GM12872 (cell line): ENCODE measurements around the gene JAG2.

Experiments used
- TF ChIP-seq, protein P1 (sequence below): IDR thresholded peaks from 3 replicates; pipeline ENCODE4 v1.5.1; 2011; ENCODE audit warnings: low read depth, mild to moderate bottlenecking, low read length, moderate library complexity; ENCODE audit not compliant: insufficient read depth

Gene JAG2

DNA sequence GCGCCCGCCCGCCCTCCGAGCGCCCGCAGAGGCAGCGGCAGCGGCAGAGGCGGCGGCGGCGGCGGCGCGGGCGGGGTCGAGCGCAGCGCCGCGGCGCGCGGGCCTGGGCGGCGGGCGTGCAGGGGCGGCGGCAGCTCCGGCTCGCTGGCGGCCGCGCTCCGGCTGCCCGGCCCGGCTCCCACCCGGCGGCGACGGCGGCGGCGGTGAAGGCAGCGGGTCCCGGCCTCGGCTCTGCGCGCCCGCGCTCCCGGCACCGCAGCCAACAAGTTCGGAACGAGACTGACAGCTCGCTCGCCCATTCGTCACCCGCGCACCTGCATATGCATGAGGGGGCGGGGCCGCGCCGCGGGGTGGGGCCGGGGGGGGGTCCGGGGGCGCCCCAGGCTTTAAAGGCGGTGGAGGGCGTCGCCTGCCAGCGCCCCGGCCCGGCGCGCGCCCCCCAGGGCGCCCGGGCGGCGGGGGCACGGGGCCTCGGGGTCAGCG, at the start of gene JAG2:
Gene JAG2 (minus strand): TSS at position 281 of the 483 bp plus-strand sequence. CDS start 356 bp downstream, outside the sequence.
- TF ChIP-seq, protein P1, sequence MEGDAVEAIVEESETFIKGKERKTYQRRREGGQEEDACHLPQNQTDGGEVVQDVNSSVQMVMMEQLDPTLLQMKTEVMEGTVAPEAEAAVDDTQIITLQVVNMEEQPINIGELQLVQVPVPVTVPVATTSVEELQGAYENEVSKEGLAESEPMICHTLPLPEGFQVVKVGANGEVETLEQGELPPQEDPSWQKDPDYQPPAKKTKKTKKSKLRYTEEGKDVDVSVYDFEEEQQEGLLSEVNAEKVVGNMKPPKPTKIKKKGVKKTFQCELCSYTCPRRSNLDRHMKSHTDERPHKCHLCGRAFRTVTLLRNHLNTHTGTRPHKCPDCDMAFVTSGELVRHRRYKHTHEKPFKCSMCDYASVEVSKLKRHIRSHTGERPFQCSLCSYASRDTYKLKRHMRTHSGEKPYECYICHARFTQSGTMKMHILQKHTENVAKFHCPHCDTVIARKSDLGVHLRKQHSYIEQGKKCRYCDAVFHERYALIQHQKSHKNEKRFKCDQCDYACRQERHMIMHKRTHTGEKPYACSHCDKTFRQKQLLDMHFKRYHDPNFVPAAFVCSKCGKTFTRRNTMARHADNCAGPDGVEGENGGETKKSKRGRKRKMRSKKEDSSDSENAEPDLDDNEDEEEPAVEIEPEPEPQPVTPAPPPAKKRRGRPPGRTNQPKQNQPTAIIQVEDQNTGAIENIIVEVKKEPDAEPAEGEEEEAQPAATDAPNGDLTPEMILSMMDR, result no peak

DNA sequence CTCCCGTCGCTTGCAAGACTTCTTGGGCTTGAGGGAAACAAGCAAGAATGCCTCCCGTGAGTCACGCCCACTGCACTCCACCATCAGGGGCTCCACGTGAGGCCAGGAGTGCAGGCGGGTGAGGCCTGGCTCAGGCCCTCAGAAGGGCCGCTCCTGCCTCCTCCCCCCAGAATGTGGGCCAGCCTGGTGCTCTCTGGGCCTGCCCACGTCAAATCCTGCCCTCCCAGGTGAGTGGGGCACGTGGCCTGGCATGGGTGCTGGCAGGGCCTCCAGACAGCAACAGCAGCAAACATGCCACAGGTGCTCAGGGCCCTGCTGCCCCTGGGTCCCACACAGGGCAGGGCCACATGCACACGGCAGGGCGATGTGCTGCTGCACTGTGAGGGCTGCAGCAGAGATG, 49.2 kb upstream of the JAG2 start:
- TF ChIP-seq, protein P1, result no peak

DNA sequence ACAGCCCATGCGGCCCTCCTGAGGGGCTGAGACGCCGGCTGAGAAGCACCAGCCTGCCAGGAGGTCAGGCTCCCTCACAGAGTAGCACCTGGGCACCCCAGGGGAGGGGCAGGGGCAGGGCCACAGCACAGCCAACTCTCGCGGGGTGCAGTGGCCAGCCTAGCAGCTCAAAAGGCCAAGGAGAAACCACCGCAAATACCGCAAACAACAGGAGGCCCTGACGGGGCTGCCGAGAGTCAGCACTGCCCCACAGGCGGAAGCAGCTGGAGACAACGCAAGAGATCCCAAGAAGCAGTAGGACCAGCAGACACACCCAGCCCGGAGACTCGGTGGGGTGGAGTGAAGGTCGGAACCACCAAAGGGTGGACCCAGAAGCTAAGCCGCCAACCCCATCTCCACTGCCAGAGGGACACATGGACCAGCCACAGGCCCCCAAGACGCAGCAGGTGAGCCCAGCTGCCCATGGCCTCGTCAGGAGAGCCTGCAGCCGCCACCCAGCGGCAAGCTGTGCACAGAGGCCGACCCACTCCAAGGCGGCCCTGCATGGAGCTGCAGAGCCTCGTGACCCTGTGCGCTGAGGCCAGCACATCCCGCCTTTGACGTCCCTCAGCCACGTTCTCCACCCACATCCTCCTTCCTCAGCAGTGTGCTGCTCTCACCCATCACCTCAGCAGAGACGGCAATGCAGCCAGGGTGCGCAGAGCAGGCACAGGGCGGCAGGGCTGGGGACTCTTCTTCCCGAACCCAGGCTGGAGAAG, 48.1 kb upstream of the JAG2 start:
- TF ChIP-seq, protein P1, result no peak

DNA sequence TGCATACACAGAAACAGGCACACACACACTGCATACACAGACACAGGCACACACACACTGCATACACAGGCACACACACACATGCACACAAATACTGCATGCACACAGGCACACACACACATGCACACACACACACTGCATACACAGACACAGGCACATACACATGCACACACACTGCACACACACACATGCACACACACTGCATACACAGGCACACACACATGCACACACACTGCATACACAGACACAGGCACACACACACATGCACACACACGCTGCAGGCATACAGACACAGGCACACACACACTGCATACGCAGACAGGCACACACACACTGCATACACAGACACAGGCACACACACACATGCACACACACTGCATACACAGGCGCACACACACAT, 47.0 kb upstream of the JAG2 start:
- TF ChIP-seq, protein P1, result no peak

DNA sequence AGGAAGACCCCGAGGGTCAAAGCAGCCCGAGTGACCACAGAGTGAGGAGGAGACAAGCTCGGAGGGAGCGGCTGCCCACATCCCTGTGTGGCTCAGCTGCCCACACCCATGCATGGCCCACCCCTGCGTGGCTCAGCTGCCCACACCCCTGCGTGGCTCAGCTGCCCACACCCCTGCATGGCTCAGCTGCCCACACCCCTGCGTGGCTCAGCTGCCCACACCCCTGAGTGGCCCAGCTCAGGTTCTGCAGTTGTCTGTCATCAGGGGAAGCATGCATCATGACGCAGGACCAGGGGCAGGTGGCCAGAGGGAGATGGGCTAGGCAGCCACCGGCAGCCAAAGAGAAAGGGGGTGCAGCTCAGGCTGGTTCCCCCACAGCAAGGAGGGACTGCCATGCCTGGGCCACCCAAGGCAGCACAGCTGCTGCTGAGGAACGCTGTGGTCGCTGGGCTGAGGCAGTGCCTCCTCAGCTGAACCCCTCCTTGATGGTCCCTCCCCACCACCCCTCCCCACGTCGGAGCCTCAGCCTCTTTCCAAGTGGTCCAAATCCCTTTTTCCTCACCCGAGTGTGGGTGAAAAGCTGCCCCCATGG, 45.8 kb upstream of the JAG2 start:
- TF ChIP-seq, protein P1, result no peak

DNA sequence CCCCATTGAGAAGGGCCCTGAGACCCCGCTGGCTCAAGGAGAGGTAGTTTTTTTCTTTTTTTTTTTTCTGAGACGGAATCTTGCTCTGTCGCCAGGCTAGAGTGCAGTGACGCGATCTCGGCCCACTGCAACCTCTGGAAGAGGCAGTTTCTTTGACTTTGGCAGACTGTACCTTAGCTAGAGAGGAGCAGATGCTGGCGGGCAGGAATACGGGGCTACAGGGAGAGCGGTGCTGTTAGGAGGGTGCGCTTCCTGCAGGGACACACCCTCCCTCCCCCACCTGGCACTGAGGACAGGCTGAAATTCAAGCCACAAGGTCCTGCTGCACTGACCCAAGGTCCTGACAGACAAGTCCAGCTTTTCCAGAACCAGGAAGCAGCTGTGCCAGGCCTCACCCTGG, 44.8 kb upstream of the JAG2 start:
- TF ChIP-seq, protein P1, result no peak

DNA sequence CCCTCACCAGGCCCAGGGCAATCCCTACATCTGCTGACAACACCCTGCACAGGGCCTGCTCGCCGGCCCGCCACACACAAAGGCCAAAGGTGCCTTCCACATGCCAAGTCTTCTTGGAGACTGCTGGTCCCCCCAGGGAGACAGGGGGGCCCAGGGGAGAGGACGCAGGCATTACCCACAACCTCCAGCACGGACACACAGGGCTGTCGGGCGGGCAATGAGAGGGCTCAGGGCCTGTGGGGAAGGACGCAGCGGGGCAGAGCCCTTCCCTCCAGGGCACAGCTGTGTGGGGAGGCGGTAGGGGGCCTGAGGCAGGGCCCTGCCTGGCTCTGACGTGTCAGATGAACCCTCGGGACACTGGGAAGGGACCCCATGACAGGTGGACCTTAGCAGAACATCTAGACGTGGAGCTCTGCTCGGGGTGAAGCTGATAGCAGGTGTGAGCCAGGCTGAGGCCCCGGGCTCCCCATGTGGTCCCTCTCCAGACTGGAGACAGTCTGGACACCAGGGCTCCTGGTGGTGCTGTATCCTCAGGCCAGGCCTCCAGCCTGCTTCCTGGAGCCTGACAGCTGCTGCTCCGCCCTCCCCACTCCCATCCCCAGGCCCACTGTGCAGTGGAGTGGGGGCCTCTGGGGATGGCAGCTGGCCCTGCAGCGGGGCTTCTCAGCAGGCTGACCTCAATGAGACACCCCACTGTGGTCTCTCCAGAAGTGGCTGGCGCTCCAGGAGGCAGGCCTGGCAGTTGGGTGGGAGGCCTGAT, 44.1 kb upstream of the JAG2 start:
- TF ChIP-seq, protein P1, result no peak
